Trophoblast cell (in vitro differentiated cells and primary cell): Measurements from ENCODE around the gene CAPZB.

Experiments used
- DNase-seq, 2 donors: peaks; one replicate each; pipeline ENCODE4 v3.0.0-alpha.2; 2016
- H2AFZ ChIP-seq: 2 replicates; pipeline ENCODE4 v1.6.1; 2013; ENCODE audit warnings: low read length, moderate library complexity, mild to moderate bottlenecking; ENCODE audit not compliant: insufficient read depth, poor library complexity
- H2AK5ac ChIP-seq: 2 replicates; pipeline ENCODE4 v1.6.1; 2013; ENCODE audit warnings: mild to moderate bottlenecking, low read length
- H2BK120ac ChIP-seq: 2 replicates; pipeline ENCODE4 v1.6.1; 2013; ENCODE audit warnings: low read length, mild to moderate bottlenecking, moderate library complexity; ENCODE audit not compliant: insufficient read depth, poor library complexity
- H2BK12ac ChIP-seq: 2 replicates; pipeline ENCODE4 v1.6.1; 2013; ENCODE audit warnings: mild to moderate bottlenecking, low read length, moderate library complexity
- H2BK5ac ChIP-seq: 2 replicates; pipeline ENCODE4 v1.6.1; 2013; ENCODE audit warnings: low read length, low read depth, moderate library complexity, mild to moderate bottlenecking; ENCODE audit not compliant: poor library complexity
- H3K14ac ChIP-seq: 2 replicates; pipeline ENCODE4 v1.6.1; 2013; ENCODE audit warnings: mild to moderate bottlenecking, low read length
- H3K18ac ChIP-seq: 2 replicates; pipeline ENCODE4 v1.6.1; 2013; ENCODE audit warnings: mild to moderate bottlenecking, low read length
- H3K23ac ChIP-seq: 2 replicates; pipeline ENCODE4 v1.6.1; 2013; ENCODE audit warnings: low read length
- H3K27ac ChIP-seq: 2 replicates; pipeline ENCODE4 v1.5.1; 2013; ENCODE audit warnings: low read depth, mild to moderate bottlenecking, inconsistent platforms, low read length, moderate library complexity
- H3K27me3 ChIP-seq: 2 replicates; pipeline ENCODE4 v1.6.1; 2013; ENCODE audit warnings: inconsistent platforms, mild to moderate bottlenecking, low read length, moderate library complexity; ENCODE audit not compliant: insufficient read depth
- H3K36me3 ChIP-seq, 2 experiments: 1 replicate in 1 of 2; 2 replicates in 1 of 2; pipeline ENCODE4 v1.6.1; 2013; ENCODE audit warnings: low read length in 2 of 2, mild to moderate bottlenecking in 2 of 2, moderate library complexity in 1 of 2; ENCODE audit not compliant: insufficient read depth in 2 of 2, control insufficient read depth in 1 of 2
- H3K4ac ChIP-seq: 2 replicates; pipeline ENCODE4 v1.6.1; 2013; ENCODE audit warnings: low read depth, mild to moderate bottlenecking, low read length, moderate library complexity
- H3K4me1 ChIP-seq, 2 experiments: 1 replicate in 1 of 2; 2 replicates in 1 of 2; pipeline ENCODE4 v1.6.1; 2013; ENCODE audit warnings: low read length in 2 of 2, mild to moderate bottlenecking in 2 of 2, moderate library complexity in 1 of 2; ENCODE audit not compliant: insufficient read depth in 2 of 2, control insufficient read depth in 1 of 2
- H3K4me2 ChIP-seq: 2 replicates; pipeline ENCODE4 v1.6.1; 2013; ENCODE audit warnings: inconsistent platforms, mild to moderate bottlenecking, low read length, moderate library complexity
- H3K4me3 ChIP-seq: 2 replicates; pipeline ENCODE4 v1.5.1; 2013; ENCODE audit warnings: mild to moderate bottlenecking, low read depth, low read length, inconsistent platforms
- H3K79me1 ChIP-seq: one replicate; pipeline ENCODE4 v1.6.1; 2013; ENCODE audit warnings: low read length
- H3K79me2 ChIP-seq: 2 replicates; pipeline ENCODE4 v1.6.1; 2013; ENCODE audit warnings: low read length, mild to moderate bottlenecking; ENCODE audit not compliant: control insufficient read depth, insufficient read depth, poor library complexity
- H3K9ac ChIP-seq: 2 replicates; pipeline ENCODE4 v1.6.1; 2013; ENCODE audit warnings: mild to moderate bottlenecking, low read length
- H3K9me3 ChIP-seq: 2 replicates; pipeline ENCODE4 v1.6.1; 2013; ENCODE audit warnings: low read depth, mild to moderate bottlenecking, control low read depth, inconsistent platforms, low read length; ENCODE audit not compliant: insufficient read depth
- H4K12ac ChIP-seq: 2 replicates; pipeline ENCODE4 v1.6.1; 2013; ENCODE audit warnings: low read depth, mild to moderate bottlenecking, low read length, moderate library complexity
- H4K8ac ChIP-seq: 2 replicates; pipeline ENCODE4 v1.6.1; 2013; ENCODE audit warnings: low read depth, mild to moderate bottlenecking, low read length, moderate library complexity
- H4K91ac ChIP-seq: one replicate; pipeline ENCODE4 v1.6.1; 2013; ENCODE audit warnings: low read depth, mild to moderate bottlenecking, low read length, moderate library complexity
- WGBS: extraction: QIAGEN DNeasy Blood & Tissue Kit; methylation state at CpG from one replicate; pipeline ENCODE4 v1.1.7; 2013; ENCODE audit warnings: missing lambda C conversion rate; ENCODE audit not compliant: insufficient read length, insufficient coverage; ENCODE audit errors: extremely low coverage; 5-methylcytosine and 5-hydroxymethylcytosine counted together

Gene CAPZB

GRCh38 chr1:19402031-19402813 lies 83.1 kb downstream of the CAPZB start:
- Histone ChIP-seq H4K12ac (no peak overlapping the region), H2AFZ (no peak overlapping the region), H2BK12ac (no peak overlapping the region), H2AK5ac (no peak overlapping the region), H3K27ac (no peak overlapping the region), H3K79me1 (peaks cover 5% of the 10 kb centered on the region), H4K8ac (no peak overlapping the region), H3K4me3 (no peak overlapping the region), H3K4me2 (no peak overlapping the region), H3K9ac (no peak overlapping the region), H3K18ac (peak overlapping the region; percentile 74), H2BK5ac (no peak overlapping the region), H2BK120ac (no peak overlapping the region), H3K14ac (no peak overlapping the region), H3K9me3 (no peaks in the 10 kb centered on the region), H3K4me1 (peaks cover 36 to 42% of the 10 kb centered on the region in 2 experiments), H3K4ac (peak overlapping the region; percentile 34), H3K23ac (no peak overlapping the region), H4K91ac (no peak overlapping the region), H3K27me3 (no peaks in the 10 kb centered on the region), H3K36me3 (peaks cover 4 to 17% of the 10 kb centered on the region in 2 experiments), H3K79me2 (peaks cover 7% of the 10 kb centered on the region)
- no CpG with 5 or more reads among the region's 7 CpGs for WGBS
- DNase-seq: no peak

DNA sequence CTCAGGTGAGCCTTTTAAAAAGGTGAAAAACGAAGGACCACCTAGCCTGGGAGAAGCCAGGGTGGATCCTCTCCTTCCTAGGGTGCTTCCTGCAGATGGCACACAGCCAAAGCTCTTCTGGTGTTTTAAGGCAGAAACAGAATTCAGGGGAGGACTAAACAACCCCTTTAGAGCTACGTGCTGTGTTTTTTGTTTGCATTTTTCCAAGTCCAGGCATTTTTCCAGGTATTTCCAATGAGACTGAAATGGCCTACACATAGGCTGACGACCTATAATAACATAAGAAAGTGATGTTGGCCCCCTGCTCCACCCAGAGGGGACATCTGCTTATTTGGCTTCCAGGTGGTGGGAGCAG lies 83.8 kb downstream of the CAPZB start:
- WGBS: no CpG with 5 or more reads among the region's 3 CpGs

DNA sequence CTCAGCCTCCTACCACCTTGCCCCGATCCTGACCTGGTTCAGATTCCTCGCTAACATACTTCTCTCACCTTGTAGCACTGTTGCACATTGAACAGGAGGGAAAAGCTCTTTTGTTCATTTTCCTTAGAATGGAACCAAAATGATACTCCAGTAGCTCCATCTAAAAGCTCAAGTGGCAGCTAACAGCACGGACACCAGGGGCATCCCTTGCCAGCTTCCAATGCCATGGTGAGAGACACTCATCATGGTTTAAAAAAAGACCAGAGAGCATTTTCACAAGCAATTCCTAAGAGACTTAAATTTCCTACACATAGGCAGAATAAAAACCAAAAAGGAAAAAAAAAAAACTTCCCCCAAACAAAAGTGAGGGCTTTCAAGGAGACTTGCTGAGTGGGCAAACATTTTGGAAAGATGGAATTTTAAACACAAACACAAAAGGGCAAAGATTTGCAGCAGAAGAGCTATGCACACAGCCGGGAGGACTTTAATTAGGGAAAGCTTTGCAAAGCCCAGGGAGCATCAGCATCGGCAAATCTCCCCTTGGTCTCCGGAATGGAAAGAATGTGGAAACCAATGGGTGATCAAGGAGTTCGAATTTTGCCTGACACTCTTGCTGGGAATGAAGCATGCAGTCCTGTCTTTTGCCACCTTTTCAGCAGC lies 84.3 kb downstream of the CAPZB start:
- Histone ChIP-seq H3K36me3 (peaks cover 2 to 9% of the 10 kb centered on the region in 2 experiments), H3K4me1 (peaks cover 36 to 40% of the 10 kb centered on the region in 2 experiments), H2BK5ac (no peak overlapping the region), H2AFZ (no peak overlapping the region), H3K79me1 (peaks cover 5% of the 10 kb centered on the region), H4K12ac (no peak overlapping the region), H3K4me2 (no peak overlapping the region), H3K14ac (no peak overlapping the region), H3K27ac (peak overlapping the region; percentile 52), H3K4me3 (no peak overlapping the region), H3K79me2 (peaks cover 5% of the 10 kb centered on the region), H3K23ac (no peak overlapping the region), H2AK5ac (no peak overlapping the region), H3K9ac (no peak overlapping the region), H3K18ac (no peak overlapping the region), H2BK12ac (no peak overlapping the region), H2BK120ac (no peak overlapping the region), H4K8ac (no peak overlapping the region), H4K91ac (no peak overlapping the region), H3K9me3 (no peaks in the 10 kb centered on the region), H3K27me3 (no peaks in the 10 kb centered on the region), H3K4ac (no peak overlapping the region)
- no peak for DNase-seq
- WGBS: no CpG with 5 or more reads among the region's 7 CpGs

More for the DNA sequence above, 83.8 kb downstream of the CAPZB start:
- Histone ChIP-seq H3K18ac (no peak overlapping the region), H2AFZ (no peak overlapping the region), H3K36me3 (peaks cover 4 to 14% of the 10 kb centered on the region in 2 experiments), H2BK5ac (no peak overlapping the region), H2BK12ac (no peak overlapping the region), H3K27me3 (no peaks in the 10 kb centered on the region), H4K91ac (no peak overlapping the region), H2BK120ac (no peak overlapping the region), H3K9me3 (no peaks in the 10 kb centered on the region), H3K79me1 (peaks cover 5% of the 10 kb centered on the region), H3K4me1 (peaks cover 33 to 39% of the 10 kb centered on the region in 2 experiments), H3K4me3 (no peak overlapping the region), H3K79me2 (peaks cover 7% of the 10 kb centered on the region), H3K14ac (no peak overlapping the region), H3K27ac (no peak overlapping the region), H3K23ac (no peak overlapping the region), H3K4ac (no peak overlapping the region), H2AK5ac (no peak overlapping the region), H3K4me2 (no peak overlapping the region), H3K9ac (no peak overlapping the region), H4K12ac (no peak overlapping the region), H4K8ac (no peak overlapping the region)
- no peak for DNase-seq

DNA sequence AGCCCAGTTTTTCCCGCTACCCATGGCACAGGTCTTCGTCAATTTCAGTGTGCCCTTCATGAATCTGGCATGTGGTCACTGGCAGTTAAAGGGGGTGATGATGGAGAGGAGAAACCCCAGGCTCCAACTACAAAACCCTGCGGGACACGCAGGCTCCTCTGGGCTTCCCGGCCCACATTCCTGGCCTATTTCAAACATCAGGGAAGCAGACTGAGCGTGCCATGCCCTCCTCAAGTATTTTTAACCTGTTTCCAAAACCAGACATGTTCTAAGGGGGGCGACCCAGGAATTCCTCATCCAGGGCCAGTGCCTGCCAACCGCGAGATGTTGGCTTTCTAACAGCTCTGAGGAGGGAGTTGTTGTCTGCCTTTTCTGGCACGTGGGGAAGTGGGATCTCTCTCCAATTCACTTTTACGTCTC lies 85.1 kb downstream of the CAPZB start:
- Histone ChIP-seq H3K23ac (no peak overlapping the region), H2AFZ (no peak overlapping the region)

More for the DNA sequence above, 85.1 kb downstream of the CAPZB start:
- H2BK12ac ChIP-seq: no peak overlapping the region
- H3K36me3 ChIP-seq: peaks cover 2 to 8% of the 10 kb centered on the region in 2 experiments
- H3K18ac ChIP-seq: no peak overlapping the region
- no peaks in the 10 kb centered on the region for H3K27me3 ChIP-seq
- H3K4me3 ChIP-seq: no peak overlapping the region
- no peak overlapping the region for H4K8ac ChIP-seq
- no peak overlapping the region for H3K4ac ChIP-seq
- no peaks in the 10 kb centered on the region for H3K9me3 ChIP-seq
- H3K79me1 ChIP-seq: peaks cover 5% of the 10 kb centered on the region
- H3K4me1 ChIP-seq: peaks cover 43 to 47% of the 10 kb centered on the region in 2 experiments
- H3K14ac ChIP-seq: no peak overlapping the region
- H3K27ac ChIP-seq: peak overlapping the region; percentile 52
- H2AK5ac ChIP-seq: no peak overlapping the region
- H4K91ac ChIP-seq: no peak overlapping the region
- no CpG with 5 or more reads among the region's 11 CpGs for WGBS
- no peak overlapping the region for H2BK120ac ChIP-seq
- no peak overlapping the region for H3K4me2 ChIP-seq
- peaks cover 5% of the 10 kb centered on the region for H3K79me2 ChIP-seq
- peak in 1 of 2 donors; percentile 58 for DNase-seq
- H4K12ac ChIP-seq: no peak overlapping the region
- no peak overlapping the region for H2BK5ac ChIP-seq
- H3K9ac ChIP-seq: no peak overlapping the region
